Measurements from ENCODE around the gene PFN1. TPM values are rescaled to one million over a fixed set of nuclear protein-coding genes. Genes with fewer than 3 reads are reported as not detected.
"Not testable (repeated sequence)": the region's sequence is repeated elsewhere in the genome, so short reads cannot be mapped to it uniquely, and the experiment has no call there.

PFN1 gene
- total RNA-seq, 1 donor from 2014 or later: 1,484 TPM

DNA sequence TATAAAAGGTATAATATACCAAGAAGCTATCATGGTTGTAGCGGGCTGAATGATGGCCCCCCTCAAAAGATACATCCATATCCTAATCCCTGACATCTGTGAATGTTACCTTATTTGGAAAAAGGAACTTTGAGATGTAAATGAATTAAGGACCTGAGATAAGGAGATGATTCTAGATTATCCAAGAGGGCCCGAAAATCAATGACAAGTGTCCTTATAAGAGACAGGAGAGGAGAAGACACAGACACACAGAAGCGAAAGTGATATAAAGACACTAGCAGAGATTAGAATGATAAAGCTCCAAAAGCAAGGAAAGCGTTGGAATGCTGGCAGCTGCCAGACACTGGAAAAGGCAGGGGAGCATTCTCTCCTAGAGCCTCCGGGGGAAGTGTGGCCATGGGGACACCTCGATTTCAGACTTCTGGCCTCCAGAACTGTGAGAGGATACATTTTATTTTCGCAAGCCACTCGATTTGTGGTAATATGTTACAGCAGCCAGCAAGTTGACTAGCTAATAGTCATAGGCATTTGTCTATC, 28.8 kb downstream of the PFN1 start:
- TF ChIP-seq, protein P1, sequence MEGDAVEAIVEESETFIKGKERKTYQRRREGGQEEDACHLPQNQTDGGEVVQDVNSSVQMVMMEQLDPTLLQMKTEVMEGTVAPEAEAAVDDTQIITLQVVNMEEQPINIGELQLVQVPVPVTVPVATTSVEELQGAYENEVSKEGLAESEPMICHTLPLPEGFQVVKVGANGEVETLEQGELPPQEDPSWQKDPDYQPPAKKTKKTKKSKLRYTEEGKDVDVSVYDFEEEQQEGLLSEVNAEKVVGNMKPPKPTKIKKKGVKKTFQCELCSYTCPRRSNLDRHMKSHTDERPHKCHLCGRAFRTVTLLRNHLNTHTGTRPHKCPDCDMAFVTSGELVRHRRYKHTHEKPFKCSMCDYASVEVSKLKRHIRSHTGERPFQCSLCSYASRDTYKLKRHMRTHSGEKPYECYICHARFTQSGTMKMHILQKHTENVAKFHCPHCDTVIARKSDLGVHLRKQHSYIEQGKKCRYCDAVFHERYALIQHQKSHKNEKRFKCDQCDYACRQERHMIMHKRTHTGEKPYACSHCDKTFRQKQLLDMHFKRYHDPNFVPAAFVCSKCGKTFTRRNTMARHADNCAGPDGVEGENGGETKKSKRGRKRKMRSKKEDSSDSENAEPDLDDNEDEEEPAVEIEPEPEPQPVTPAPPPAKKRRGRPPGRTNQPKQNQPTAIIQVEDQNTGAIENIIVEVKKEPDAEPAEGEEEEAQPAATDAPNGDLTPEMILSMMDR (IDR thresholded peaks at IDR 0.05; ENCODE audit: insufficient read depth, low read length, poor library complexity, severe bottlenecking): no peak
- H3K4me3 ChIP-seq (ENCODE audit: low read depth, low read length): no peak overlapping the region

DNA sequence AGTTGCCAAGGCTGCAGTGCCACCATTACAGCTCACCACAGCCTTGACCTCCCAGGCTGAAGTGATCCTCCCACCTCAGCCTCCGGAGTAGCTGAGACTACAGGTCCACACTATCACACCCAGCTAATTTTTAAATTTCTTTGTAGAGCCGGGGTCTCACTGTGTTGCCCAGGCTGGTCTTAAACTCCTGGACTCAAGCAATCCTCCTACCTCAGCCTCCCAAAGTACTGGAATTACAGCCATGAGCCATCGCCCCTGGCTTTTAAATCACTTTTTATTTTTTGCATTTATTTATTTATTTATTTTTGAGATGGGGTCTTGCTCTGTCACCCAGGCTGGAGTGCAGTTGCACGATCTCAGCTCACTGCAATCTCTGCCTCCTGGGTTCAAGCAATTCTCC, 33.8 kb downstream of the PFN1 start:
- not testable (repeated sequence) for H3K27me3 ChIP-seq (ENCODE audit: control insufficient read depth, insufficient read depth, low read length); H3K4me3 ChIP-seq (ENCODE audit: low read depth, low read length); DNase-seq (ENCODE audit: low read depth); H3K36me3 ChIP-seq (ENCODE audit: control insufficient read depth, insufficient read depth, low read length)

More for the DNA sequence above, 28.8 kb downstream of the PFN1 start:
- no peaks in the 10 kb centered on the region for H3K36me3 ChIP-seq (ENCODE audit: control insufficient read depth, insufficient read depth, low read length)
- no peaks in the 10 kb centered on the region for H3K27me3 ChIP-seq (ENCODE audit: control insufficient read depth, insufficient read depth, low read length)
- no peak for DNase-seq (ENCODE audit: low read depth)

DNA sequence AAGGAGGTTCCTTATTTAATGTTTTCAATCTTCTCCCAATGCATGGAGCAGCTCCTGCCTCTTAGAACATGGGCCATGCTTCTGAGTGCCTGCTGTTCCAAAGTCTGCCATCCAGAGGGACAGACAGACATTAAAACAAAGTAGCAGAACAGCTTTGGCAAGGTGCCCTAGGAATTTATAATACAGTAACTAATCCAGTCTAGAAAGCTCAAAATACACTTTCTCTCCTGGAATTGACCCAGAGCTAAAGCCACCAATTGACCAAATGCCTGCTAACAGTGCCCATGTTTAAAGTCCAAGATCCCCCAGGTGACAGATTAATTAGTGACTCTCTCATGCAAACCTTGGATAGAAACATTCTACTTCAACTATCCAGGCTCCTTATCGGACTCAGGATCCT, 34.3 kb downstream of the PFN1 start:
- TF ChIP-seq, protein P1 (IDR thresholded peaks at IDR 0.05; ENCODE audit: insufficient read depth, low read length, poor library complexity, severe bottlenecking): no peak
- Histone ChIP-seq H3K27me3 (ENCODE audit: control insufficient read depth, insufficient read depth, low read length) (no peaks in the 10 kb centered on the region), H3K4me3 (ENCODE audit: low read depth, low read length) (no peak overlapping the region), H3K36me3 (ENCODE audit: control insufficient read depth, insufficient read depth, low read length) (no peaks in the 10 kb centered on the region)
- DNase-seq (ENCODE audit: low read depth): no peak

DNA sequence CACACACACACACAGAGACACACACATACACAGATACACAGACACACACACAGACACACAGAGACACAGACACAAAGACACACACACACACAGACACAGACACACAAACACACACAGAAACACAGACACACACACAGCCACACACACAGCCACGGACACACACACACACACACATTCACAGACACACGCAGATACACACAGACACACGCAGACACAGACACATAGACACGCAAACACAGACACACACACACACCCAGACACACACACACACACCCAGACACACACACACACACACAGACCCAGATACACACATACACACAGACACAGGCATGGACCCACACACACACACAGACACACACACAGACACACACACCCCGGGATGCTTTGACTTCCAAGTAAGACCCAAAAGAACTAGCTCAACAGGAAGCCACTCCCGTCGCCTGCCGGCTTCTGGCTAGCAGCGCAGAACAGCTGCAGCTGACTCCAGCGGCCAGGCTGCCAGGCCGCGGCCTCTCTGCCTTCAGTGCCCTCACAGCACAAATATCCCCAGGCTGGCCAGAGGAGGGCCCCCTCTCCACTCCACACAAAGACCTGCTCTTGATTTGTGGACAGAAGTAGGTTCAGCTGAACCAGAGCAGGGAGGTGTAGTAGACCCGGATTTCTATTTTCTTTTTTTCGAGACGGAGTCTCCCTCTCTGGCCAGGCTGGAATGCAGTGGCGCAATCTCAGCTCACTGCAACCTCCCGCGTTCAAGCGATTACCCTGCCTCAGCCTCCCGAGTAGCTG, 39.4 kb downstream of the PFN1 start:
- Histone ChIP-seq H3K36me3 (ENCODE audit: control insufficient read depth, insufficient read depth, low read length) (no peaks in the 10 kb centered on the region), H3K27me3 (ENCODE audit: control insufficient read depth, insufficient read depth, low read length) (no peaks in the 10 kb centered on the region), H3K4me3 (ENCODE audit: low read depth, low read length) (no peak overlapping the region)
- TF ChIP-seq, protein P1 (IDR thresholded peaks at IDR 0.05; ENCODE audit: insufficient read depth, low read length, poor library complexity, severe bottlenecking): peak; percentile 81
- DNase-seq (ENCODE audit: low read depth): peak; percentile 75

DNA sequence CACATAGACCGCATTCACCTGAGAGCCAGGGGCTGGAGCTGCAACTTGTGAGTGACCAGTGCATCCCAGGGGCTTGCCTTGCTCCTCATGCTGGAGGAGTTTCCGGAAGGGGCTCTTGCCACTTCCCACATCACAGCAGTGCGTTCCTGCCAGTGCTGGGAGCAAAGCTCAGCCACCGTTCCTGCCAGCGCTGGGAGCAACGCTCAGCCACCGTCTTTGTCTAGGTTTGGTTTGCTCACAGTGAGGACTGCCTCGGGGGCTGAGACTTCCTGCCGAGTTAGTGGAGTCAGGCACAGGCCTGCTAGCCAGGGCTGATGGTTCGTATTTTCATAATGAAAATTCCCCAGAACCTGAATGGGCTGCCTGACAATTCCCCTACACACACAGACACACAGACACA, 40.0 kb downstream of the PFN1 start:
- H3K4me3 ChIP-seq (ENCODE audit: low read depth, low read length): no peak overlapping the region
- H3K36me3 ChIP-seq (ENCODE audit: control insufficient read depth, insufficient read depth, low read length): no peaks in the 10 kb centered on the region
- TF ChIP-seq, protein P1 (IDR thresholded peaks at IDR 0.05; ENCODE audit: insufficient read depth, low read length, poor library complexity, severe bottlenecking): no peak
- H3K27me3 ChIP-seq (ENCODE audit: control insufficient read depth, insufficient read depth, low read length): no peaks in the 10 kb centered on the region
- no peak for DNase-seq (ENCODE audit: low read depth)

DNA sequence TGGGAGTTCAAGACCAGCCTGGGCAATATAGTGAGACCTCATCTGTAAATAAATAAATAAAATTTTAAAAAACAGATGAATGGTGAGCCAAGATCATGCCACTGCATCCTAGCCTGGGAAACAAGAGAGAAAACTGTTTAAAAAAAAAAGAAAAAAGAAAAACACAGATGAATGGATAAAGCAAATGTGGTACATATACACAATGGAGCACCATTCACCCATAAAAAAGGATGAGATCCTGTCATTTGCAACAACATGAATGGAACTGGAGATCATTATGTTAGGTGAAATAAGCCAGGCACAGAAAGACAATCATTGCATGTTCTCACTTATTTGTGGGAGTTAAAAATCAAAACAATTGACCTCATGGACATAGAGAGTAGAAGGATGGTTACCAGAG, 41.7 kb downstream of the PFN1 start:
- not testable (repeated sequence) for H3K4me3 ChIP-seq (ENCODE audit: low read depth, low read length); DNase-seq (ENCODE audit: low read depth); H3K27me3 ChIP-seq (ENCODE audit: control insufficient read depth, insufficient read depth, low read length); H3K36me3 ChIP-seq (ENCODE audit: control insufficient read depth, insufficient read depth, low read length)
